Measurements from ENCODE around the gene LEMD2.

The LEMD2 gene

GRCh38 chr6:33762713-33763112, 26.2 kb downstream of the LEMD2 start:
- in situ Hi-C loops (cut with HindIII; ENCODE audit: low pct_unique_long_range_greater_than_20kb, low sequenced_read_pairs) = no loop called here
- TF ChIP-seq JUND (IDR thresholded peaks at IDR 0.05; ENCODE audit: low read depth) = no peak
- no peak for DNase-seq (ENCODE audit: low read depth in 1 of 2, low spot score in 1 of 2)

- TF ChIP-seq JUND (IDR thresholded peaks at IDR 0.05; ENCODE audit: low read depth) = no peak
- DNase-seq (ENCODE audit: low read depth in 1 of 2, low spot score in 1 of 2) = peak; percentile 44 to 79
- in situ Hi-C loops (cut with HindIII; ENCODE audit: low pct_unique_long_range_greater_than_20kb, low sequenced_read_pairs) = no loop called here
These were observed 26.9 kb downstream of the LEMD2 start for GRCh38 chr6:33761922-33762629.

- no peak for TF ChIP-seq JUND (IDR thresholded peaks at IDR 0.05; ENCODE audit: low read depth)
- no peak for DNase-seq (ENCODE audit: low read depth in 1 of 2, low spot score in 1 of 2)
- in situ Hi-C loops (cut with HindIII; ENCODE audit: low pct_unique_long_range_greater_than_20kb, low sequenced_read_pairs) = no loop called here
These were observed 27.4 kb downstream of the LEMD2 start for GRCh38 chr6:33761581-33761921.

GRCh38 chr6:33759887-33760629, 28.9 kb downstream of the LEMD2 start:
- in situ Hi-C loops (cut with HindIII; ENCODE audit: low pct_unique_long_range_greater_than_20kb, low sequenced_read_pairs) = no loop called here
- DNase-seq (ENCODE audit: low read depth in 1 of 2, low spot score in 1 of 2) = no peak
- TF ChIP-seq JUND (IDR thresholded peaks at IDR 0.05; ENCODE audit: low read depth) = no peak

- in situ Hi-C loops (cut with HindIII; ENCODE audit: low pct_unique_long_range_greater_than_20kb, low sequenced_read_pairs) = no loop called here
- TF ChIP-seq JUND (IDR thresholded peaks at IDR 0.05; ENCODE audit: low read depth) = no peak
- peak in 1 of 2 experiments; percentile 30 for DNase-seq (ENCODE audit: low read depth in 1 of 2, low spot score in 1 of 2)
These were observed 30.1 kb downstream of the LEMD2 start for GRCh38 chr6:33758815-33759216.

- TF ChIP-seq JUND (IDR thresholded peaks at IDR 0.05; ENCODE audit: low read depth) = no peak
- in situ Hi-C loops (cut with HindIII; ENCODE audit: low pct_unique_long_range_greater_than_20kb, low sequenced_read_pairs) = no loop called here
These were observed 31.0 kb downstream of the LEMD2 start for GRCh38 chr6:33757906-33758305.

GRCh38 chr6:33757113-33757512, 31.8 kb downstream of the LEMD2 start:
- DNase-seq (ENCODE audit: low read depth in 1 of 2, low spot score in 1 of 2) = no peak
- in situ Hi-C loops (cut with HindIII; ENCODE audit: low pct_unique_long_range_greater_than_20kb, low sequenced_read_pairs) = no loop called here
- no peak for TF ChIP-seq JUND (IDR thresholded peaks at IDR 0.05; ENCODE audit: low read depth)

More at GRCh38 chr6:33757906-33758305, 31.0 kb downstream of the LEMD2 start:
- no peak for DNase-seq (ENCODE audit: low read depth in 1 of 2, low spot score in 1 of 2)

GRCh38 chr6:33756211-33756954, 32.5 kb downstream of the LEMD2 start:
- no peak for TF ChIP-seq JUND (IDR thresholded peaks at IDR 0.05; ENCODE audit: low read depth)
- in situ Hi-C loops (cut with HindIII; ENCODE audit: low pct_unique_long_range_greater_than_20kb, low sequenced_read_pairs) = no loop called here
- DNase-seq (ENCODE audit: low read depth in 1 of 2, low spot score in 1 of 2) = no peak

GRCh38 chr6:33755070-33755869, 33.7 kb downstream of the LEMD2 start:
- DNase-seq (ENCODE audit: low read depth in 1 of 2, low spot score in 1 of 2) = no peak
- TF ChIP-seq JUND (IDR thresholded peaks at IDR 0.05; ENCODE audit: low read depth) = no peak
- in situ Hi-C loops (cut with HindIII; ENCODE audit: low pct_unique_long_range_greater_than_20kb, low sequenced_read_pairs) = no loop called here

- no peak for TF ChIP-seq JUND (IDR thresholded peaks at IDR 0.05; ENCODE audit: low read depth)
- no peak for DNase-seq (ENCODE audit: low read depth in 1 of 2, low spot score in 1 of 2)
- in situ Hi-C loops (cut with HindIII; ENCODE audit: low pct_unique_long_range_greater_than_20kb, low sequenced_read_pairs) = no loop called here
These were observed 34.7 kb downstream of the LEMD2 start for GRCh38 chr6:33754222-33754621.

GRCh38 chr6:33752646-33753015, 36.3 kb downstream of the LEMD2 start:
- DNase-seq (ENCODE audit: low read depth in 1 of 2, low spot score in 1 of 2) = no peak
- in situ Hi-C loops (cut with HindIII; ENCODE audit: low pct_unique_long_range_greater_than_20kb, low sequenced_read_pairs) = no loop called here
- no peak for TF ChIP-seq JUND (IDR thresholded peaks at IDR 0.05; ENCODE audit: low read depth)

Measured in T47D (cell line).